ENCODE data around the gene NFKBIE. TPM values are rescaled to one million over a fixed set of nuclear protein-coding genes. Genes with fewer than 3 reads are reported as not detected.

NFKBIE gene
- total RNA-seq, 1 experiment from 2014 or later = 11.2 TPM

- no peak for DNase-seq (ENCODE audit: low spot score)
Observed at GRCh38 chr6:44227148-44227793, 38.1 kb downstream of the NFKBIE start.

GRCh38 chr6:44226368-44227147, 38.8 kb downstream of the NFKBIE start:
- DNase-seq (ENCODE audit: low spot score) = no peak

GRCh38 chr6:44225579-44226325, 39.6 kb downstream of the NFKBIE start:
- no peak for DNase-seq (ENCODE audit: low spot score)

GRCh38 chr6:44224965-44225305, 40.4 kb downstream of the NFKBIE start:
- DNase-seq (ENCODE audit: low spot score) = no peak

DNA sequence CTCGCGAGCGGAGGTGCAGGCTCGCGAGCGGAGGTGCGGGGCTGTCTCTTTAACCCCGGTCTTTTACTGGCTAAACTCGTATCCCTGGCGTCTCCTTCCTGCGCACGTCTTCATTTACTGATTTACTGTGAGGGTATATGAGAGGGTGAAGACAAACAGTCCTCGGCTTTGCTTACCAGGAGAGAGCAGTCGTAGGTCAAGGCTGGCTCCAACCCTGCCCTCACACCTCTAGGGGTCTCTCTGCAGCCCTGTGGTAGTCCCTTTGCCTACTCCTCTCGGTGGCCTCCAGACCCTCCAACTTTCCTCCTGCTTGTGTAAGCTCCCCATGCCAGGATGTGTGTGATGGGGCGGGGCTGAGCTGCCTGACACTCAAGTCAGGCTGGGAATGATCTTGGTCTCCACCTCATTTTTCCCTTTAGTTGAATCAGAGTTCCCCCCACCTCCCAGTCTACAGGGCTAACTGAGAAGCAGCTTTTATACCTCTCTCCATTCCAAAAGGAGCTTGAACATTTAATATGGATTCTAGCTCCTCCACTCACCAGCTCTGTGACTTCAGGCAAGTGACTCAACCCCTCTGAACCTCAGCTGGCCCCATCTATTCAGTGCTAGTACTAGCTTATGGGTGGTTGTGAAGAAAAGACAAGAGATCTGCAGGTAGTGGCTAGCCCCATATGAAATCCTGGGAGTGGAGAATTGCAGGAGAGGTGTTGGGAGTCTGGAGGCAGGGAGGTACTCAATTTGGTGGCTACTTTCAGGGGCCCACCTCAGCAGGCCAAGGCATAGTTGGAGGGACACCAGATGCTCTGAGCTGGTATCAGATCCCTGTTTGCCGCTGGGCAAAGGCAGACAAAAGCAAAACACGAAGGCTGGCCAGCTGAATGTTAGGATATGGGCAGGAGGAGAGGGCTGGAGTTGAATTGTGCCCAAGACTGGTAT, 41.1 kb downstream of the NFKBIE start:
- peak; percentile 39 for DNase-seq (ENCODE audit: low spot score)

DNA sequence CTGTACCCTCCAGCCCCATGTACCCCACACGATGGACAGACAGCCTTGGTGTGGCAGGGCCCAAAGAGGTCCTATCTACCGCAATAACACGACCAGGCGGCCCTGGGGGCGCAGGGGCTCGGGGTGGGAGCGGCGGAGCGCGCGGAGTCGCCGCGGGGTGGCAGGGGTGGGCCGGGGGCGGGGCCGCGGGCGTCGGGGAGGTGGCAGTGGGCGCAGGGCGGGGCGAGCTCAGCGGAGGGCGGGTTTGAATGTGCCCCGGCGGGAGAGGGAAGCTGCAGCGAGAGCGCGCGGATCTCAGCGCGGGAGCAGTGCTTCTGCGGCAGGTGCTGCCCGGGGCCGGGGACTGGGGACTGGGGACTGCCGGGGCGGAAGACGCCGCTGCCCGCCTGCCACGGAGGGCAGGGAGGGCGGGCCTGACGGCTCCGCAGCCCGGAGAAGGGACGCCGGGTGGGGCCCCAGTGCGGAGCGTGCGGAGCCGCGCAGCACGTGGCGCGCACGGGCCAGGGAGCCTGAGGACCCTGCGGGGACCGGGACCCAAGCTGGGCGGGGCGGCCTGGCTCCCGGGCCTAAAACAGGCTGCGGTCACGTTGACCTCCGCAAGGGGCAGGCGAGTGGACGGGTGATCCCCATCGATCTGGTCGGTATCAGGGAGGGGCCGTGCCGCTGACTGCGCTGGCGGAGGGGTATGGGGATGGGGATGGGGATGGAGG, 41.9 kb downstream of the NFKBIE start, which contains the start of gene SLC29A1:
Gene SLC29A1, plus strand, starts transcription at position 277 of the 710 bp plus-strand sequence. CDS start 3,719 bp downstream, outside the sequence.
- DNase-seq (ENCODE audit: low spot score) = peak; percentile 63

GRCh38 chr6:44222486-44223318, 42.6 kb downstream of the NFKBIE start:
- no peak for DNase-seq (ENCODE audit: low spot score)

DNA sequence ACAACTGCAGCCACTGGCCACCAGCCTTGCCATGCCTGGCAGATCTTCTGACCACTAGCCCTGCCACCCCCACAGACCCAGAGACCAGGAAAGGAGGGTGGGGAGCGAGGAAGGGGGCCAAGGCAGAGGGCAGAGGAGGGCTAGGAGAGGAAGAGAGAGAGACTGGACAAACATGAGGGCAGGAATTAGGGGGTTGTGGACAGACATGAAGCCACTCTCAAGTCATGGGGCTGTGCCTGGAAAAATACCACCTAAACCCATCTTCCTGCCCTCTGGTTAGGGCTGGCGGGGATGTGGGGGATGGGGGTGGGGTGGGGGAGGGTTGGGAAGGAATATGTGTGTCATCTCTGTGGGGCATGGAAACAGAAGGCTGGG, 43.4 kb downstream of the NFKBIE start:
- no peak for DNase-seq (ENCODE audit: low spot score)

DNA sequence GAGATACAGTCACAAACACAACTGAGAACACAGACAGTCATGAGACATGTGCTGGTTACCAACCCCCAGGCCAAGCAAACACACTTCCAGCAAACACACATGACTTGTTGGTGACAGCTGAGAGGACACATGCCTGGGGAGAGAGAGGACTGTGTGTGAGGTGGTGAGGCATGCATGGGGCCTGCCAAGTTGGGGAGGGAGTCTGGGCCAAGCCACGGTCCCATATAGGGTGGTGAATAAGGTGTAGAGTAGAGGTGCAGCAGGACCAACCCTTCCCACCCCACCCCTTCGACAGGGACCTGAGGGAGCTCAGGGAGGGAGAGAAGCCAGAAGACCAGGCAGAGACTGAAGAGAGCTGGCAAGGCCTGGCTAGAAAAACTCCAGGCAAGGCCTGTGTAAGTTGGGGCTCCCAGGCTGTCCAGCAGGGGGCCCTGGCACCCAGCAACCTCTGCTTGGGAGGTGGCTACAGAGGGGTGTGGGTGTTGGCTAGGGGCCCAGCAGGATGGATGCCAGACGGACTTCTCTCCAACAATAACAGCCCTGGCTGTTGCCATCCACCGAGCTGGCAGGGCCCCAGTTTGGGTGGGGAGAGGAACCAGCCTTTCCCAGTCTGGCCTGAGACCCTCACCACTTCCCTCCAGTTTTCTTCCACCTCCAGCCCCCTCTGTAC, 43.9 kb downstream of the NFKBIE start:
- peak; percentile 91 for DNase-seq (ENCODE audit: low spot score)

DNA sequence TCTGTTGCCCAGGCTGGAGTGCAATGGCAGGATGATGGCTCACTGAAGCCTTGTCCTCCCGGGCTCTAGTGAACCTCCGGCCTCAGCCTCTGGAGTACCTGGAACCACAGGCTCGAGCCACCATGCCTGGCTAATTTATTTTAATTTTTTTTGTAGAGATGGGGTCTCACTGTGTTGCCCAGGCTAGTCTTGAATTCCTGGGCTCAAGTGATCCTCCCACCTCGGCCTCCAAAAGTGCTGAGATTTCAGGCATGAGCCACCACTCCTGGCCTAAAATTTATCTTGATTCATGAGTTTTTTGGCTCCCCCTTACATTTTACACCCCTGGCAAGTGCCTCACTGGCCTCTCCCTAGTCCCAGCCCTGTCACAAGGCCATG, 44.4 kb downstream of the NFKBIE start:
- no peak for DNase-seq (ENCODE audit: low spot score)

GRCh38 chr6:44219815-44220784, 45.3 kb downstream of the NFKBIE start:
- no peak for DNase-seq (ENCODE audit: low spot score)

GRCh38 chr6:44219053-44219814, 46.1 kb downstream of the NFKBIE start:
- peak; percentile 57 for DNase-seq (ENCODE audit: low spot score)

GRCh38 chr6:44217332-44218143, 47.8 kb downstream of the NFKBIE start:
- DNase-seq (ENCODE audit: low spot score) = no peak

DNA sequence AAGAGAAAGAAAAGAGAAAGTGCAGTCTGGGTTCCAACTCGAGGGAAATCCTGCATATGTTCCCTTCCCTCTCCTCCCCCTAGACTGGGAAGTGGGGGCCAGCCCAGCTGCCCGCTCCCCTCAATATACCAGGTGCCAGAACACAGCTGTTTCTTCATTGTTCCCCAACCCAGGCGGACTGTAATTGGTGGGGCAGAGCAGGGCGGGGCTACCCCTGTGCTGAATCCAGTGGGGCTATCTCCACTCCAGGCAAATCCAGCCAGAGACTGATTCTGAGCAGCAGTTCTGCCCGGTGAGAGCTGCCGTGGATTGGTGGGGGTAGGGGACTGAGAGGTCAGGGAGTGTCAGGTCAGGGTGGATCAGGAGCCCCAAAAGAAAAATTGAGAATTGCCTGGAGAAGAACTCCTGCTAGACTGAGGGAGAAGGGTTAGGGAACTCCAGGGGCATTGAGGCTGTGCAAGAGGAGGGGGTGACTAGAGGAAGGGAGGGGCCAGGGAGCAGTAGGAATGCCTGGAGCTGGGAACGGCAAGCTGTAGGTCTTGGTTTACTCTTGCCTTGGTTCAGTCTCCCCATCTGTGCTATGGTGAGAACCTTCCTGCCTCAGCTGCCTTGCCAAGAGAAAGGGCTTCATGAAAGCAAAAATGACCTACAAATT, 48.5 kb downstream of the NFKBIE start, which contains the start of gene MYMX:
Gene MYMX, plus strand, starts transcription at position 250 of the 655 bp plus-strand sequence. CDS start 546 bp downstream, outside the sequence.
- DNase-seq (ENCODE audit: low spot score) = no peak

DNA sequence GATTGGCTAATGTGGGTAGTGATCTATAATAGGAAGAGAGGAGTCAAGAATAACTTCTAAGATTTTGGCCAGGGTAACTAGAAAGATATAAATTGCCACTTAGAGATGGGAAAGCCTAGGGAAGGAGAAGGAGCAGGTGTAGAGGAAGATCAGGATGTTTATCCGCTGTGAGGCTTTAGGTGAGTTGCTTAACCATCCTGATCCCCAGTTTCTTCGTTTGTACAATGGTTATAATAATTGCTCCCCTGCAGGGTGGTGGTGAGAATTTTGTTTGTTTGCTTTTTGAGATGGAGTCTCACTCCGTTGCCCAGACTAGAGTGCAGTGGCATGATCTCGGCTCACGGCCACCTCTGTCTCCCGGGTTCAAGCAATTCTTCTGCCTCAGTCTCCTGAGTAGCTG, 51.0 kb downstream of the NFKBIE start:
- no peak for DNase-seq (ENCODE audit: low spot score)

- DNase-seq (ENCODE audit: low spot score) = no peak
Observed at GRCh38 chr6:44211284-44211683, 54.1 kb downstream of the NFKBIE start.
